Testis (tissue), 3 donors: Measurements from ENCODE around the gene IQCN. TPM values are rescaled to one million over a fixed set of nuclear protein-coding genes. Genes with fewer than 3 reads are reported as not detected.
A peak's percentile ranks its signal among the peaks of the same experiment; 100 is the strongest.

Experiments
- DNase-seq: peaks from one replicate; pipeline ENCODE4 v3.0.0-alpha.2; 2019
- H3K27ac ChIP-seq, 2 donors: fragments of 200-600 bp; sonication (generic); one replicate each; pipeline ENCODE4 v1.5.1; 2019
- H3K27me3 ChIP-seq: fragments of 200-600 bp; sonication (generic); one replicate; pipeline ENCODE4 v1.5.1; 2019
- H3K36me3 ChIP-seq: fragments of 200-600 bp; sonication (generic); one replicate; pipeline ENCODE4 v1.5.1; 2017; ENCODE audit warnings: low read depth; ENCODE audit errors: missing control alignments
- H3K4me1 ChIP-seq: fragments of 200-600 bp; sonication (generic); one replicate; pipeline ENCODE4 v1.5.1; 2019
- H3K4me3 ChIP-seq, 2 donors: fragments of 200-600 bp; sonication (generic); one replicate each; pipeline ENCODE4 v1.5.1; 2017 to 2019
- H3K9me3 ChIP-seq: fragments of 200-600 bp; sonication (generic); one replicate; pipeline ENCODE4 v1.5.1; 2017
- CTCF ChIP-seq, 3 experiments: fragments of 450-650 bp in 2 of 3; fragments of 200-600 bp in 1 of 3; sonication (generic) in 1 of 3; IDR thresholded peaks; one replicate each; pipeline ENCODE4 v1.5.1; 2016 to 2019; ENCODE audit warnings: antibody characterized with exemption in 3 of 3, mild to moderate bottlenecking in 2 of 3, moderate library complexity in 1 of 3
- POLR2A ChIP-seq: fragments of 450-650 bp; IDR thresholded peaks from one replicate; pipeline ENCODE4 v1.6.1; 2017; ENCODE audit warnings: antibody characterized with exemption, mild to moderate bottlenecking, moderate library complexity
- WGBS, 2 donors: methylation state at CpG; one replicate each; pipeline ENCODE4 v1.1.5; 2018; 5-methylcytosine and 5-hydroxymethylcytosine counted together
- intact Hi-C: fragments of 100-400 bp; cut with DNase I; formaldehyde crosslinking; loops from one replicate; pipeline ENCODE4 v1.15.1; 2023; ENCODE audit warnings: low total_unique reads
- polyA plus RNA-seq: library from polyadenylated mRNA; stranded (reverse); fragments of 350-450 nt; fragmentation: Illumina TruSeq; extraction: RNeasy Lipid Tissue Mini Kit (QIAGEN cat#74804); gene quantifications from one replicate; pipeline ENCODE4 v1.2.3, GENCODE V29; 2014; ENCODE audit warnings: low read depth, low replicate concordance; ENCODE audit not compliant: insufficient read depth
- total RNA-seq, 2 donors: library from RNA; depleted of rRNA; stranded (reverse); fragments of >200 nt; gene quantifications; one replicate each; pipeline ENCODE4 v1.2.3, GENCODE V29; 2016

The IQCN gene
- total and polyA plus RNA-seq, 3 donors from 2014 or later: 30.1 to 88.1 (median 62.3) TPM

- H3K4me1 ChIP-seq: peaks cover 41% of the 10 kb centered on the region
- TF ChIP-seq CTCF (IDR thresholded peaks at IDR 0.05) (no peak), POLR2A (no peak)
- intact Hi-C loops: no loop called here
- no peaks in the 10 kb centered on the region for H3K9me3 ChIP-seq
- H3K36me3 ChIP-seq: no peaks in the 10 kb centered on the region
- peak overlapping the region in 1 of 2 donors; percentile 36 for H3K27ac ChIP-seq
- WGBS, 2 donors: 47 to 51% methylated on average over 14 to 24 of the region's 26 CpGs
- H3K4me3 ChIP-seq: peak overlapping the region in 1 of 2 donors; percentile 5
- DNase-seq: no peak
- no peaks in the 10 kb centered on the region for H3K27me3 ChIP-seq
Measured at GRCh38 chr19:18287836-18288772, 13.9 kb upstream of the IQCN start.

GRCh38 chr19:18286973-18287635 lies 12.9 kb upstream of the IQCN start:
- Histone ChIP-seq H3K4me1 (peaks cover 43% of the 10 kb centered on the region), H3K4me3 (no peak overlapping the region), H3K36me3 (no peaks in the 10 kb centered on the region), H3K27ac (peak overlapping the region; percentile 5 to 77), H3K9me3 (no peaks in the 10 kb centered on the region), H3K27me3 (no peaks in the 10 kb centered on the region)
- WGBS, 2 donors: 50 to 64% methylated on average over 5 to 21 of the region's 21 CpGs
- TF ChIP-seq POLR2A (no peak), CTCF (IDR thresholded peaks at IDR 0.05) (no peak)
- intact Hi-C loops: no loop called here
- no peak for DNase-seq

GRCh38 chr19:18284712-18285360 lies 10.6 kb upstream of the IQCN start:
- Histone ChIP-seq H3K36me3 (no peaks in the 10 kb centered on the region), H3K27me3 (no peaks in the 10 kb centered on the region), H3K27ac (peak overlapping the region; percentile 41 to 57), H3K4me1 (peaks cover 29% of the 10 kb centered on the region), H3K9me3 (no peaks in the 10 kb centered on the region), H3K4me3 (no peak overlapping the region)
- 41 to 58% methylated on average over 9 to 12 of the region's 12 CpGs for WGBS, 2 donors
- intact Hi-C loops: no loop called here
- TF ChIP-seq POLR2A (no peak), CTCF (IDR thresholded peaks at IDR 0.05) (no peak)
- DNase-seq: no peak

GRCh38 chr19:18283338-18283737 lies 9.1 kb upstream of the IQCN start:
- intact Hi-C loops: no loop called here
- peaks cover 35% of the 10 kb centered on the region for H3K4me1 ChIP-seq

More at GRCh38 chr19:18283338-18283737, 9.1 kb upstream of the IQCN start:
- no peaks in the 10 kb centered on the region for H3K36me3 ChIP-seq
- no peak overlapping the region for H3K4me3 ChIP-seq
- H3K27ac ChIP-seq: peak overlapping the region; percentile 99
- no peaks in the 10 kb centered on the region for H3K9me3 ChIP-seq
- WGBS, 2 donors: 84 to 89% methylated on average over 5 of the region's 5 CpGs
- no peaks in the 10 kb centered on the region for H3K27me3 ChIP-seq
- TF ChIP-seq CTCF (IDR thresholded peaks at IDR 0.05) (no peak), POLR2A (no peak)
- no peak for DNase-seq
